Right ventricle myocardium superior (tissue), 1 donor: ENCODE results near the gene HYLS1. TPM values are rescaled to one million over a fixed set of nuclear protein-coding genes. Genes with fewer than 3 reads are reported as not detected.
"Not testable (repeated sequence)": the region's sequence is repeated elsewhere in the genome, so short reads cannot be mapped to it uniquely, and the experiment has no call there.

Experiments used
- ATAC-seq: fragments of 200-7000 bp; cut with Tn5 transposase; one replicate; pipeline ENCODE4 v1.9.1; 2020; ENCODE audit warnings: mild to moderate bottlenecking; ENCODE audit not compliant: poor library complexity
- DNase-seq: peaks from one replicate; pipeline ENCODE4 v3.0.0-alpha.2; 2020
- intact Hi-C: fragments of 100-400 bp; cut with DNase I; formaldehyde crosslinking; loops from one replicate; pipeline ENCODE4 v1.11.2; 2022
- long read RNA-seq: library from polyadenylated mRNA; unstranded; transcript quantifications from one replicate; pipeline ENCODE4 v2.0.0, GENCODE V29; 2021
- total RNA-seq: library from RNA; stranded (reverse); fragmentation: NEBNext Ultra II Directional; extraction: Animal tissue kit (Norgen Biotek cat#: 25700); gene quantifications from one replicate; pipeline ENCODE4 v1.2.1, GENCODE V29; 2021
- donor health status: DM: no; HTN: yes; CAD: no; lungs with severe emphysema.

Gene HYLS1, protein sequence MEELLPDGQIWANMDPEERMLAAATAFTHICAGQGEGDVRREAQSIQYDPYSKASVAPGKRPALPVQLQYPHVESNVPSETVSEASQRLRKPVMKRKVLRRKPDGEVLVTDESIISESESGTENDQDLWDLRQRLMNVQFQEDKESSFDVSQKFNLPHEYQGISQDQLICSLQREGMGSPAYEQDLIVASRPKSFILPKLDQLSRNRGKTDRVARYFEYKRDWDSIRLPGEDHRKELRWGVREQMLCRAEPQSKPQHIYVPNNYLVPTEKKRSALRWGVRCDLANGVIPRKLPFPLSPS
- total RNA-seq: 4.4 TPM
- long read RNA-seq, transcript HYLS1-202 (3 exons, 2,061 nt): major isoform, 9 of 10 reads
- long read RNA-seq, partial matches to known transcripts: 0 of 10 reads
- long read RNA-seq, other reads (novel, unspliced or antisense): 1 of 10 reads

DNA sequence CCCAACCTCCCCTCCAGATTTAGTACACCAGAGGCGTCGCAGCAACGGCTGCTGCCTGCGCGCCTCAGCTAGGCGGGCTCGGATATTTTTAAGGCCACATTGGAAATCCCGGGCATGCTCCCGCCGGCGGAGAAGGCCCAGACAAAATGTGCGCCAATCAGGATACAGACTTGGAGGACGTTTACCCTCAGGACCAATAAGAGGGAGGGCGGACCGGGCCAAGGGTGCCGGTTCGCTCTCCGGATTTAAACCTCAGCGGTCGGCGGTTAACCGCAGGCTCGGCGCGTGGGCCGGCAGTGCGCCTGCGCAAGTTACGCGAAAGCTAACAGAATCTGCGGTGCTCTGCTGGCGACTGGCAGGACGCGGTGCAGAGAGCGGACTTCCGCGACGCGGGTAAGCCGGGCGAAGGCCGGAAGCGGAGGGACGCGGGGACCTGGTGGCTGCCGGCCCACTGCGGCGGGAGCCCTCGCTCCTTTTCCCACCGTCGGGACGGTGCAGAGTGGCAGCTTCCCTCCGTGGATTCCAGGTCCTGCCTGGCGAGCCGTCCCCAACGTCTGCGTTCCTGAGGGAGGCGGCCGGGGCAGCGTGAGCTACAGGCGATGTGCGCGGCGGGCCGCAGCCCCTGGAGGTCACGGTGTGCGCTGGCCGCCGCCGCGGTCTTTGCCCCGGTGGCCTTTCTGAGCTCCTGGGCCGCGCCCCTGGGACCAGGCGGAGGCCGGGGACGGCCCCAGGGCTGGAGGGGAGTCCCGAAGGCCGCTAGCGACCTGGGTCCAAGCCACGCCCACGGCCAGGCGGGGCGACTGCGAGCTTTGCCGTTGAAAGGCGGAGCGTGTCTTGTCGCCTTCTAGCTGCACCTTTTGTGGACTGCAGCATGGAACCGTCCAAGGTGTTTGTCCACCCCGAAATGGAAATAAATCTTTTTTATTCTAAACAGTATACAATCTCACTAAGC, at the start of gene HYLS1:
Gene HYLS1 (plus strand): TSS at position 296 of the 952 bp plus-strand sequence. CDS start 11,701 bp downstream, outside the sequence.
- ATAC-seq (peak; percentile 99), DNase-seq (peak; percentile 97)
- intact Hi-C loops: no loop called here

DNA sequence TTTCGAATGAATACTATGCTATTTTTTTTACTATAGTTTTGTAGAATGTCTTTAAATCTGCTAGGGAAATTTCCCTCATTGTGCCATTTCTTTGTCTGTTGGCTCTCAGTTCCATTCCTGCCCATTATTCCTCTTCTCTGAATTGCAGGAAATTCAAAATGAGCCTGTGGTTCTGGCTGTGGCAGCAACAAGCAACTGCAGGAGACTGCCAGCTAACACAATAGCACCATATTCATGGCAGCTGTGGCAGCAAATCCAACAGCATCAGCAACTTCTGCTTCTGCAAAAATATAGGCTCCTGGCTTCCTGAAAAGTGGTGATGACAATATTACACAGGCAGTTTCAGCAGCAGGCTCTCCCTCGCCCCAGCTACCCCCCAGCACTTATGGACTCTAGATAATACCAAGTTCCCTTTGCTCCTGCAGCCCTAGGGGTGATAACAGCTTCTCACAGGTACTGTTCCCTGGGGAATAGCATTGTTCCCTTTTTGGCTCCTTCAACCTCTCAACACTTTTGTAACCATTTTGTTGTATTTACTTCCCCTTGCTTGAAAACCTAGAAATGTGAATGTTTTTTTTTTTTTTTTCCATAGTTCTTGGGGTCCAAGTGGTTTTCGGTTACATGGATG, 45.0 kb upstream of the HYLS1 start:
- DNase-seq (no peak), ATAC-seq (no peak)
- intact Hi-C loops: no loop called here

GRCh38 chr11:125846188-125846587, 41.3 kb upstream of the HYLS1 start:
- ATAC-seq (no peak), DNase-seq (no peak)

DNA sequence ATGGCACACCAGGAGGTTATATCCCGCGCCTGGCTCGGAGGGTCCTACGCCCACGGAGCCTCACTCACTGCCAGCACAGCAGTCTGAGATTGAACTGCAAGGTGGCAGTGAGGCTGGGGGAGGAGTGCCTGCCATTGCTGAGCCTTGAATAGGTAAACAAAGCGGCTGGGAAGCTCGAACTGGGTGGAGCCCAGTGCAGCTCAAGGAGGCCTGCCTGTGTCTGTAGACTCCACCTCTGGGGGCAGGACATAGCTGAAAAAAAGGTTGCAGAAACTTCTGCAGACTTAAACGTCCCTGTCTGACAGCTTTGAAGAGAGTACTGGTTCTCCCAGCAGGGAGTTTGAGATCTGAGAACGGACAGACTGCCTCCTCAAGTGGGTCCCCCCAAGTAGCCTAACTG, 29.8 kb upstream of the HYLS1 start:
- DNase-seq, intact Hi-C loops, ATAC-seq: not testable (repeated sequence)

More at GRCh38 chr11:125846188-125846587, 41.3 kb upstream of the HYLS1 start:
- intact Hi-C loops: no loop called here

DNA sequence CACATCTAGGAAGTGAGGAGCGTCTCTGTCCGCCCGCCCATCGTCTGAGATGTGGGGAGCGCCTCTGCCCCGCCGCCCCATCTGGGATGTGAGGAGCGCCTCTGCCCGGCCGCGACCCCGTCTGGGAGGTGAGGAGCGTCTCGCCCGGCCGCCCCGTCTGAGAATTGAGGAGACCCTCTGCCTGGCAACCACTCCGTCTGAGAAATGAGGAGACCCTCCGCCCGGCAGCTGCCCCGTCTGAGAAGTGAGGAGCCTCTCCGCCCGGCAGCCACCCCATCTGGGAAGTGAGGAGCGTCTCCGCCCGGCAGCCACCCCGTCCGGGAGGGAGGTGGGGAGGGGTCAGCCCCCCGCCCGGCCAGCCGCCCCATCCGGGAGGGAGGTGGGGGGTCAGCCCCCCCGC, 24.7 kb upstream of the HYLS1 start:
- DNase-seq, intact Hi-C loops, ATAC-seq: not testable (repeated sequence)

DNA sequence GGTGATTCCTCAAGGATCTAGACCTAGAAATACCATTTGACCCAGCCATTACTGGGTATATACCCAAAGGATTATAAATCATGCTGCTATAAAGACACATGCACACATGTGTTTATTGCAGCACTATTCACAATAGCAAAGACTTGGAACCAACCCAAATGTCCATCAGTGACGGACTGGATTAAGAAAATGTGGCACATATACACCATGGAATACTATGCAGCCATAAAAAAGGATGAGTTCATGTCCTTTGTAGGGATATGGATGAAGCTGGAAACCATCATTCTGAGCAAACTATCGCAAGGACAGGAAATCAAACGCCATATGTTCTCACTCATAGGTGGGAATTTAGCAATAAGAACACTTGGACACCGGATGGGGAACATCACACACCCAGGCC, 22.1 kb upstream of the HYLS1 start:
- intact Hi-C loops, DNase-seq, ATAC-seq: not testable (repeated sequence)

- DNase-seq (no peak), ATAC-seq (no peak)
- intact Hi-C loops: no loop called here
These were observed 17.9 kb upstream of the HYLS1 start for GRCh38 chr11:125869521-125869920.

GRCh38 chr11:125871391-125872137, 15.9 kb upstream of the HYLS1 start:
- no peak for ATAC-seq
- intact Hi-C loops: loop anchor here (10.0 kb wide), 4 partner anchors 247 to 1207 kb away; partner anchors contain the start of genes CHEK1 and EI24
- DNase-seq: no peak

GRCh38 chr11:125872138-125872491, 15.4 kb upstream of the HYLS1 start:
- DNase-seq: no peak
- ATAC-seq: no peak
- intact Hi-C loops: loop anchor here (10.0 kb wide), 4 partner anchors 247 to 1207 kb away; partner anchors contain the start of genes CHEK1 and EI24

DNA sequence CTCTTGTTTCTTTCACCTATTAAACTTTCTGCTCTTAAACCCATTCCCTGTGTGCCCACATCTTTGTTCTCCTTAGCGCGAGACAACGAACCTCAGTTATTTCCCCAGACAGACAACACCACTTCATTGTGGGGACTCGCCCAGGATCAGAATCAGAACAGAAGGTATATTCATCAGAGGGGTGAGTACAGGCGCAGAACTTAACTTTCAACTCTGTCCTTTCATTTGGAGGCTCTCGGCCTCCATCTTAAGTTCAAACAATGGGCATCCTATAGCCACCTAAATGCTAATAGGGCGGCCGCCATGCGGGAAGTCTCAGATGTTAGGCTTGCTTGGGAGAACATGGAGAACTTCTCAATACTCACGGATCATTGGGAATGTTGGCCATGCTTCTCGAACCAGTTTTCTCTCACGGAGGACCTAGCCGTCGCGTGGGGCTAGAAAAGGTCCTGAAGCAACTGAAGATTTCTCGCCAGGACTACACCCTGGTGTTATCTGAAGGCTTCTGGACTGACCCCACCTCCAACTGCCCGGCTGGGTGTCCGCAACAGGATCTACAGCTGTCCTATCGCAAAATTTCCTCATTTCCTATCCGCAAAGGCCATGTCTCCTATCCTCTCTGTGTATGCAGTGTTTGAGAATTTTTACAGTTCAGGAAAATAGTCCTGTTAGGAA, 13.4 kb upstream of the HYLS1 start:
- ATAC-seq (peak; percentile 48), DNase-seq (no peak)
- intact Hi-C loops: loop anchor here (10.0 kb wide), 4 partner anchors 249 to 1209 kb away; partner anchors contain the start of genes CHEK1 and EI24

DNA sequence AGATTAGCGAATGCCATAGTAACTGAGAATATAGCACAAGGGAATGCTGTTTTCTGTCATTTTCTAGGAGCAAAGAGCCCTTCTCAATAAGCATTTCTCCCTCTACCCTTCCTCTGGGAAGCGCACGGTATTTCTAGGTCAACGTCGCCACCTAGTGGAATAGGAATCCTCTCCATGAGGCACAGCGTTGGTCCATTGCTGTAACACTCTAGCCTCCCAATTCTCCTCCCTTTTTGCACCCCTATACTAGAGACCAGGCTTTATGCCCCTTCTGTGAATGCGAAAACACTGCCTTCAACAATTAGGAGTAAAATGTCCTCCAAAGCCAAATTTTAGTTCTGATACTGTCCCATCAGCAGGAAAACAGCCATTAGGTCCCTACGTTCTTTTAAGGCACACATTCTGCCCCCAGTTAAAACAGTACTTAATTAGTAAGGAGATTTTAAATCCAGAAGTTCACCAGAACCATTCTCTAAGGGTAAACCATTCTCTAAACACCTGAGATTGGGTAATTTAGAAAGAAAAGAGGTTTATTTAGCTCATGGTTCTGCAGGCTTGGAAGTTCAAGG, 12.8 kb upstream of the HYLS1 start:
- intact Hi-C loops: loop anchor here (10.0 kb wide), 4 partner anchors 250 to 1210 kb away; partner anchors contain the start of genes CHEK1 and EI24
- DNase-seq (peak; percentile 41), ATAC-seq (peak; percentile 97)

DNA sequence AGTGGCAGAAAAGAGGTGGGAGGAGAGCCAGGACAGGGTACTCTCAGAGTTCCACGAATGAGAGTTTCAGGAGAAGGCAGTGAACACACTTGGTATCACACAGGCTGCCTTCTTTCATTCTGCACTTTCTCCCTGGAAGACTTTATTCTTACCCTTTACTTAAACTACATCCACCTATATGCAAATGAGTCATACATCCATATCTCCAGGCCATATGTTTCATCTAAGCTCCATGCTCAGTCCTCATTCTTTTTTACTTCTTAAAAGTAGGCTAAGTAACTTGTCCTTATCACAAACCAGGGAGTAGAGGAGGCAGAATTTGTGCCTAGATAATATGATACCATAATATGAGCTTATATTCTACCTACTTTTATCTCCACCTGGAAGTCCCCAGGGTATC, 6.2 kb upstream of the HYLS1 start:
- no peak for ATAC-seq
- intact Hi-C loops: no loop called here

GRCh38 chr11:125883375-125883774, 4.1 kb upstream of the HYLS1 start:
- no peak for ATAC-seq
- no peak for DNase-seq
- intact Hi-C loops: no loop called here

More for the DNA sequence above, 6.2 kb upstream of the HYLS1 start:
- DNase-seq: no peak

GRCh38 chr11:125886997-125887372, 483 bp upstream of the HYLS1 start:
- ATAC-seq: peak; percentile 28
- intact Hi-C loops: no loop called here
- DNase-seq: peak; percentile 68

- no peak for DNase-seq
- intact Hi-C loops: no loop called here
- no peak for ATAC-seq
These were observed 3.1 kb downstream of the HYLS1 start for GRCh38 chr11:125890447-125891100.

DNA sequence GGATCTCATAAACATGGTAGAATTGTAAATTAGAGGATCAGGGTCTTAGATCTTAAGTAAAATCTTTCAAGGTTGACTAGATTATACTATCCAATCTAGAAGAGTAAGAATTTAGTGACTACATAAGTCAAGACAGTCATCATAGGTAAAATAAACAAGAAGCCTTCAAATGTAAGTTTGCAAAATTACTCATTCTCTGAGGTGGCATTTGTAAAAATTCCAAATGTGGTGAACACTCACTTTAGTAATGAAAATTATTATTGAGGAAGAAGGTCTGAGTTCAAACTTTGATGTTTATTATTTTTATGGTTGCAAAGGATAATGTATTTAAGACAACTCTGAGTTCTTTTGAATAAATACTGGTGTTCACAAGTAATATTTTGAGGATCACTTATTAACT, 4.6 kb downstream of the HYLS1 start:
- DNase-seq: no peak
- intact Hi-C loops: no loop called here
- ATAC-seq: no peak

DNA sequence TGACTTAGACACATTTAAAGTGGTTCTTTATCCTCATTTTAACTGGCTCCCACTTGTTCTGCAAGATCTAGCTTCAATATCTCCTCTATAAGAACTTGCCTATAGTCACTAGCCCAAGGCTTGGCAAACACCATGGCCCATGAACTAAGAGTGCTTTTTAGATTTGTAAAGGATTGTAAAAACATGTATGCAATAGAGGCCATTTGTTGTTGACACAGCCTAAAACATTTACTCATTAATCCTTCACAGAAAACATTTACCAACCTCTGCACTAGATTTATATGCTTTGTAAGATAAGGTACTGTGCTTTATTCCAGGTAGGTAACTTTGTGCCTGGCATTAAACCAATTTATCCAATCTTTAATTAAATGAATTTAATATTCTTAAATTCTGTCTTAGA, 5.5 kb downstream of the HYLS1 start:
- no peak for DNase-seq
- ATAC-seq: no peak
- intact Hi-C loops: no loop called here
